B cell (primary cell): ENCODE measurements around the gene TNFAIP1. TPM values are rescaled to one million over a fixed set of nuclear protein-coding genes. Genes with fewer than 3 reads are reported as not detected.

ENCODE experiments used
- ATAC-seq: fragments of 200-7000 bp; cut with Tn5 transposase; one replicate; pipeline ENCODE4 v1.10.0; 2021; ENCODE audit warnings: low read depth, mild to moderate bottlenecking, moderate number of reproducible peaks, moderate library complexity
- CTCF ChIA-PET: fragments of 350-600 bp; sonication (Branson Sonifier 250); formaldehyde crosslinking; loops from one replicate; lab custom pipeline; 2021; ENCODE audit warnings: antibody characterized with exemption, inconsistent platforms; lab: Charles Lee
- POLR2A ChIA-PET: fragments of 350-600 bp; sonication (Branson Sonifier 250); formaldehyde crosslinking; loops from one replicate; lab custom pipeline; 2021; ENCODE audit warnings: antibody characterized with exemption; lab: Charles Lee
- DNase-seq: peaks from one replicate; pipeline ENCODE4 v3.0.0; 2013
- H2AFZ ChIP-seq: 2 replicates; pipeline ENCODE4 v1.6.1; 2012; ENCODE audit warnings: mild to moderate bottlenecking, low read depth, low read length; ENCODE audit not compliant: insufficient read depth, poor library complexity, severe bottlenecking
- H3K27ac ChIP-seq, 2 donors: 1 replicate in 1 of 2; 2 replicates in 1 of 2; pipeline ENCODE4 v1.5.1; 2012 to 2013; ENCODE audit warnings: low read length in 2 of 2, mild to moderate bottlenecking in 2 of 2, moderate library complexity in 1 of 2
- H3K27me3 ChIP-seq, 4 experiments: fragments of 200-600 bp in 1 of 4; sonication (generic) in 1 of 4; replicated peaks in 1 of 4; 1 replicate in 2 of 4; 2 replicates in 2 of 4; pipeline versions ENCODE4 v1.6.1 to v1.7.0; 2013 to 2016; ENCODE audit warnings: low read length in 3 of 4, mild to moderate bottlenecking in 2 of 4, mixed read lengths in 1 of 4, moderate library complexity in 1 of 4; ENCODE audit not compliant: insufficient read depth in 4 of 4, control insufficient read depth in 3 of 4; ENCODE audit errors: control extremely low read depth in 1 of 4
- H3K36me3 ChIP-seq, 2 experiments: replicated peaks in 1 of 2; 1 replicate in 1 of 2; 2 replicates in 1 of 2; pipeline versions ENCODE4 v1.6.1 to v1.7.1; 2013; ENCODE audit warnings: low read length in 1 of 2; ENCODE audit not compliant: insufficient read depth in 2 of 2, control insufficient read depth in 1 of 2; ENCODE audit errors: control extremely low read depth in 1 of 2, extremely low read depth in 1 of 2
- H3K4me1 ChIP-seq, 2 donors: fragments of 200-600 bp in 1 of 2; sonication (generic) in 1 of 2; 1 replicate in 1 of 2; 2 replicates in 1 of 2; pipeline versions ENCODE4 v1.5.1 to v1.6.1; 2013 to 2017; ENCODE audit warnings: low read length in 2 of 2; ENCODE audit not compliant: control insufficient read depth in 2 of 2, insufficient read depth in 2 of 2
- H3K4me2 ChIP-seq: replicated peaks from 2 replicates; pipeline ENCODE3; 2012; ENCODE audit warnings: mild to moderate bottlenecking, low read depth, low read length; ENCODE audit not compliant: poor library complexity, severe bottlenecking
- H3K4me3 ChIP-seq, 5 experiments: fragments of 200-600 bp in 1 of 5; sonication (generic) in 1 of 5; 1 replicate in 3 of 5; 2 replicates in 2 of 5; pipeline versions ENCODE4 v1.5.1 to v1.7.0; 2011 to 2016; ENCODE audit warnings: low read length in 4 of 5, mild to moderate bottlenecking in 4 of 5, low read depth in 2 of 5, control low read depth in 1 of 5, moderate library complexity in 1 of 5; ENCODE audit not compliant: insufficient read depth in 1 of 5; ENCODE audit errors: control extremely low read depth in 1 of 5, extremely low read depth in 1 of 5
- H3K79me2 ChIP-seq: fragments of 200-600 bp; sonication (generic); one replicate; pipeline ENCODE4 v1.6.0; 2016; ENCODE audit warnings: low read length; ENCODE audit not compliant: control insufficient read depth, insufficient read depth
- H3K9ac ChIP-seq: fragments of 200-600 bp; sonication (generic); 2 replicates; pipeline ENCODE4 v1.6.1; 2017; ENCODE audit warnings: mild to moderate bottlenecking, low read length, moderate library complexity
- H3K9me3 ChIP-seq, 3 donors: one replicate each; pipeline versions ENCODE4 v1.6.1 to v1.7.1; 2013; ENCODE audit warnings: low read length in 2 of 3; ENCODE audit not compliant: control insufficient read depth in 2 of 3, insufficient read depth in 1 of 3; ENCODE audit errors: control extremely low read depth in 1 of 3
- H4K20me1 ChIP-seq: 2 replicates; pipeline ENCODE4 v1.6.0; 2012; ENCODE audit warnings: mild to moderate bottlenecking, low read length; ENCODE audit not compliant: insufficient read depth, control insufficient read depth, poor library complexity, severe bottlenecking
- H3K27ac Mint-ChIP-seq: one replicate; pipeline ENCODE4 v1.8.0; 2021; ENCODE audit warnings: mixed read lengths
- H3K27me3 Mint-ChIP-seq: one replicate; pipeline ENCODE4 v1.8.0; 2021; ENCODE audit warnings: mixed read lengths
- H3K4me1 Mint-ChIP-seq: one replicate; pipeline ENCODE4 v1.8.0; 2021; ENCODE audit warnings: mixed read lengths
- H3K4me3 Mint-ChIP-seq: one replicate; pipeline ENCODE4 v1.8.0; 2021; ENCODE audit warnings: mixed read lengths
- H3K9me3 Mint-ChIP-seq: one replicate; pipeline ENCODE4 v1.8.0; 2022; ENCODE audit warnings: mixed read lengths; ENCODE audit not compliant: insufficient read depth
- CTCF ChIP-seq: fragments of 200-600 bp; IDR thresholded peaks from one replicate; pipeline ENCODE4 v1.8.0; 2022; ENCODE audit warnings: antibody characterized with exemption, mild to moderate bottlenecking
- EZH2 ChIP-seq: IDR thresholded peaks from 2 replicates; pipeline ENCODE4 v1.6.1; 2012; ENCODE audit warnings: borderline replicate concordance, low read depth, mild to moderate bottlenecking, moderate library complexity, low read length; ENCODE audit not compliant: insufficient read depth, poor library complexity, severe bottlenecking
- WGBS: methylation state at CpG from one replicate; pipeline ENCODE4 v1.1.5; 2013; ENCODE audit warnings: missing lambda C conversion rate; ENCODE audit not compliant: insufficient coverage; 5-methylcytosine and 5-hydroxymethylcytosine counted together
- intact Hi-C: fragments of 100-400 bp; cut with micrococcal nuclease; formaldehyde crosslinking; loops from one replicate; pipeline ENCODE4 v1.10.0; 2022
- polyA plus RNA-seq: library from polyadenylated mRNA; depleted of rRNA; stranded (reverse); fragments of >200 nt; gene quantifications from 2 replicates; pipeline ENCODE4 v1.2.3, GENCODE V29; 2012
- total RNA-seq, 2 donors: library from RNA; stranded (reverse); fragments of 120-200 nt in 1 of 2; gene quantifications; 1 replicate in 1 of 2; 2 replicates in 1 of 2; pipeline versions ENCODE4 v1.2.3 to v1.2.4, GENCODE V29; 2013 to 2022

Gene TNFAIP1
- total and polyA plus RNA-seq, 2 donors (not counting 1 experiment from before 2014, with no cell fraction given): 10.7 to 20.4 TPM

DNA sequence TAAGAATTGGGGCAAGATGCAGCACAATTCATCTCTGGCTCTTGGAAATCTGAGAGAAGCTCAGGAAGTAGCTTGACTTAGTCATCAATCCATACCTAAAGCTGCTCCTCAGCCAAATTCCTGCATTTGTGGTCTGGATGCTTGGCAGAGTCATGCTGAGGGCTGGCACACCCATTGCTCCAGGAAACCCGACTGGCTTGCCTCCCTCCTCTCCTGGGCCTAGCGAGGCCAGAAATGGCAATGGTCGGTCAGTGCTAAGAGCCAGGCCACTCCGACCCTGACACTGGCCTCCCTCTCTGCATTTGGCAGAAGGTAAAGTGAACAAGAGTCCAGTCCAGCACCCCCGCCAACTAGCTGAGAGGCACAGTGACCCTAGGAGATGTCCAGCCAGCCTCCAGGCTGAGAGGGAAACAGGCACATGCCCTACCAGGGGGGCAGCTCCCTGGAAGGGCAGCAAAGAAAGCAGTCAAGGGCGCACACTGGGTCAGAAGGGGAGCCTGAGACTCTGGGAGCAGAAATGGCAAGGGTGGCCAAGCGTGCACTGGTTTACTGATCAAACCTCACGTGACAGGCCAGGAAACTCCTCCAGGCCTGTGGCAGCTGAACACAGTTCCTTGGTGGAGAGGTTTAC lies 11.8 kb downstream of the TNFAIP1 start:
- Histone ChIP-seq H3K9me3 (no peaks in the 10 kb centered on the region), H3K27ac (no peak overlapping the region), H2AFZ (no peak overlapping the region), H3K36me3 (peaks cover 0 to 85% of the 10 kb centered on the region in 2 experiments), H3K79me2 (no peaks in the 10 kb centered on the region), H3K4me2 (no peak overlapping the region), H4K20me1 (no peaks in the 10 kb centered on the region), H3K27me3 (no peaks in the 10 kb centered on the region), H3K4me1 (no peaks in the 10 kb centered on the region), H3K4me3 (no peak overlapping the region), H3K9ac (no peak overlapping the region)
- Mint-ChIP-seq H3K4me3 (no peak overlapping the region), H3K9me3 (no peaks in the 10 kb centered on the region), H3K27me3 (no peaks in the 10 kb centered on the region), H3K4me1 (no peaks in the 10 kb centered on the region), H3K27ac (no peak overlapping the region)
- intact Hi-C loops: no loop called here
- WGBS: 96% methylated on average over 8 of the region's 8 CpGs
- ChIA-PET CTCF (interaction anchor here (1.3 kb wide), 2 partner anchors 69 to 96 kb away, joined by 4 read pairs; no protein-coding TSS in a partner anchor), POLR2A (no interaction called here)
- ATAC-seq (no peak), DNase-seq (no peak)
- TF ChIP-seq CTCF (no peak), EZH2 (no peak)

GRCh38 chr17:28348979-28349378 lies 13.4 kb downstream of the TNFAIP1 start:
- H3K9me3 Mint-ChIP-seq: no peaks in the 10 kb centered on the region
- Histone ChIP-seq H3K4me2 (no peak overlapping the region), H3K36me3 (peaks cover 0 to 84% of the 10 kb centered on the region in 2 experiments), H4K20me1 (no peaks in the 10 kb centered on the region), H3K9ac (no peak overlapping the region), H3K4me3 (no peak overlapping the region), H3K79me2 (peaks cover 3% of the 10 kb centered on the region), H3K27me3 (no peaks in the 10 kb centered on the region), H3K9me3 (no peaks in the 10 kb centered on the region), H3K27ac (no peak overlapping the region), H2AFZ (no peak overlapping the region), H3K4me1 (no peaks in the 10 kb centered on the region)
- H3K4me1 Mint-ChIP-seq: no peaks in the 10 kb centered on the region
- TF ChIP-seq EZH2: no peak
- no peak for TF ChIP-seq CTCF
- ChIA-PET POLR2A (no interaction called here), CTCF (no interaction called here)
- intact Hi-C loops: no loop called here
- ATAC-seq: no peak
- no peaks in the 10 kb centered on the region for H3K27me3 Mint-ChIP-seq
- no peak for DNase-seq
- H3K4me3 Mint-ChIP-seq: no peak overlapping the region
- H3K27ac Mint-ChIP-seq: no peak overlapping the region
- 67% methylated on average over 3 of the region's 3 CpGs for WGBS
